COLO668 (cell line): ENCODE results near the gene CPNE9.

Experiments
- DNase-seq: peaks from one replicate; lab custom pipeline; 2025; ENCODE audit not compliant: unreplicated experiment; lab: John Stamatoyannopoulos, UW

Gene CPNE9

DNA sequence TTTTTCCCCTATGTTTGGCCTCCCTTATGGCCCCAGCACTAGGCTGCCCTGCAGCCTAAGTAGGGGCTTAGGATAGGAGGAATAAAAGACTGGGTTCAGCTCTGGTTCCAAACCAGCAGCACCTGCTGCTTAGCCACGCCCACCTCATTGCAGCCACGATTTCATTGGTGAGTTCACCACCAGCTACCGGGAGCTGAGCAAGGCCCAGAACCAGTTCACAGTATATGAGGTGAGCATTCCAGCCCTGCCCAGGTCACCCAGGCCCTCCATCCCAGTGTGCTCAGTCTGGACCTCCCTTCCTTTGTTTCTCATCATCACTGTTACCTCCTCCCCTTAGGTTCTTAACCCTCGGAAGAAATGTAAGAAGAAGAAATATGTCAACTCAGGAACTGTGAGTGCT is 11.5 kb downstream of the CPNE9 start:
- DNase-seq = peak; percentile 21

DNA sequence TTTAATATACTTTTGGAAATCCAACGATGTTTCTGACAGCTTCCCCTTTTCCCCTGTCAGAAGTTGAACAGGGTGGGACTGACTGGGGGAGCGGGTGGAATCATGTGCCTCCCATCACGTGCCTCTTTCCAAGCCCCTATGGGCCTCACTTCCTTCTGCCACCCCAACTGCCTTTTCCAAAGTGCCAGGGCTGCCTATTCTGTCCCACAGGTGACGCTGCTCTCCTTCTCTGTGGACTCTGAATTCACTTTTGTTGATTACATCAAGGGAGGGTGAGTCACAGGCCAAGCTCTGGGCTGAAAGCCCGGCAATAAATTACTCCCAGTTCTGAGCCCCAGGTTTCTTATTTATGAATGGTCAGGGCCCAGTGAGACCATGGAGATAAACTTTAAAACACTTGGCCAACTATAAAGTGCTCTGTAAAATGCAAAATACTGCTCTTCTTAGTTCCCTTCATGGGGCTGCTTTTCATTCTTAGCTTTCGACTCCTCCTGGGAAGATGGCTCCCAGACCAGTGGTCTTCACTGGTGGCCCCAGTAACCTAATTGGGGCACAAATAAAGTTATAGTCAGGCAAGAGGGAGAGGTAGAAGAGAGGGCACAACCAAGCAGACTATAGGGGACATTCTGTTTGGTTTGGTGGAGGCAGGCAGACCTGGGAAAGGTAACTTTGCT is 12.3 kb downstream of the CPNE9 start:
- peak; percentile 12 for DNase-seq

DNA sequence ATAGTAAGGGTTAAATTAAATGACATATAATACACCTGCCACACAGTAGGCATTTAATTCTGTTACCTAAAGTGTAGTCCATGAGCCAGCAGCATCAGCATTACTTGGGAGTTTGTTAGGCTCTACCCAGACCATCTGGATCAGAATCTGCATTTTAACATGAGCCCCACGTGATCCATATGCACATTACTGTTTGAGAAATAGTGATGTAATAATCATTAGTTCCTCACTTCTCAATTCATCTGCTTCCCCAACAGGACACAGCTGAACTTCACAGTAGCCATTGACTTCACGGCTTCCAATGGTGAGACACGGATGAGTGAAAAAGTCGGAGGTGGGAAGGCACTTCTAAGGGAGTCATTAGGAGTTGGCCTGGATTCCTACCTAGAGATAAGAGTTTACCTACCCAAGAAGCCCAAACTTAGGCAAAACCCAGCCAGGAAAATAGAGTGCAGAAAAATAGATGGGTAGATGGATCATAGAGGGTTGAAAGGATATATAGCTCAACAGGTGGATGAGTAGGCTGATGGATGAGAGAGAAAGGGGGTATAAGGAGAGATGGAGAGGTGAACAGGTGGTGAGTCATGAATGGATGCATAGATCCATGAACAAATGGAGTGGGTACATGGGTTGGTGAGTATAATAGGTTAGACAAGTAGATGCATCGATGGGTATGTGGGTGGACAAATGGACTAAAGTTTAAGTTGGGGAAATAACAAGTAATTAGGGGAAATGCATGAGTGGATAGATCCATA is 13.3 kb downstream of the CPNE9 start:
- DNase-seq = no peak

DNA sequence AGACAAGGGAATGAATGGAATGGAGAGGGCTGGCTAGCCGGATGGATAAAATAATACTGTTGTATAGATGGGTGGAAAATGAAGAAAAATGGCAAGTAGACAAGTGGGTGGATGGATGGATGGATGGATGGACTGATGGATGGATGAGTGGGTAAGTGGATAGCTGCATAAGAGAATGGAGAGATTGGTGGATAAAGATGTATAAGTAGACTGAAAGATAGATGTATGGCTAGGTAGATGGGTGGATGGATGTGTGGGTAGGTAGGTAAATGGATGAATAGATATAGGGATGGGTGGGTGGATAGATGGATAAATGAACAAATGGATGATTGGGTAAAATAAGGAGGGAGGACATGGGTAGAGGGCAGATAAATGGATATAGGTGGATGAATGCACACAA is 13.9 kb downstream of the CPNE9 start:
- no peak for DNase-seq

DNA sequence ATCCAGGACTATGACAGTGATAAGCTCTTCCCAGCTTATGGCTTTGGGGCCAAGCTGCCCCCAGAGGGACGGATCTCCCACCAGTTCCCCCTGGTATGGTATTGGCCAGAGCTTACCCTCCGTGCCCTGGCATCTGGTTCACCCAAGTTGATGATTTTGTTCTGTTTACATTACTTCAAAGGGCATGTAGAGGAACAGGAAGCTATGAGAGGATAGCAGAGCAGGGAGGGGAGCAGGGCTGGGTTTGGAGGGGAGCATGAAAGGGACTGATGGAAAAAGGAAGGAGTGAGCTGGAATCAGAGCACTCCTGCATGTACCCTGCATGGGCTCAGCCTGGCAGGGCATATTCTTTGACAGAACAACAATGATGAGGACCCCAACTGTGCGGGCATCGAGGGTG is 14.5 kb downstream of the CPNE9 start:
- DNase-seq = no peak

DNA sequence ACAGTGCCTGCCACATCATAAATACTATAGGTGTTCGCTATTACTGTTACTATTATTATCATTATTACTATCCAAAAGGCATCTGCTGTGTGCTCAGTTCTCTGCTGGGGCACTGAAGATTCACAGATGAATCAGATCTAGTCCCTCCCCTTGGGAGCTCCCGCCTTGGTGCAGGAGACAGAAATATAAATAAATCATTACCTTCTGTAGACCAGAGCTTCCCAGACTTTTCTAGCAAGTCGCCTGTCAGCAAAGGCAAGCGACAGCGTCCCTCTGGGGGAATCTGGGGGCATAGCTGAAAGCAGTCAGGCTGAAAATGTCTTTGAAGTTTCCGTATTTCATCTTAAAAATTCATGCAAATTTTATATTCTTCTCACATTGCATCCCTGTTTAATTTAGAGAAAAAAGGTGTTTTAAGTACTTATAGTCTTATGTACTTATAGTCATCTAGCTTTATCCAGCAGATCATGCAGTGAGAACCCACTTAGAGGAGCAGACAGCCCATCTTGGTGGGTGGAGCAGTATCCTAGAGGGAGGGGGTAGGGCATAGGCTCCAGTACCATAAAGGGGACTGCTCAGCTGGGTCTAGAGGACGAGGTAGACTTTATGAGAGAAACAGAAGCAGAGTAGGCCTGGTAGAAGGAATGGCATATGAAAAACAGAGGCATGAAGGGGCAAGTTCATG is 17.5 kb downstream of the CPNE9 start:
- no peak for DNase-seq

DNA sequence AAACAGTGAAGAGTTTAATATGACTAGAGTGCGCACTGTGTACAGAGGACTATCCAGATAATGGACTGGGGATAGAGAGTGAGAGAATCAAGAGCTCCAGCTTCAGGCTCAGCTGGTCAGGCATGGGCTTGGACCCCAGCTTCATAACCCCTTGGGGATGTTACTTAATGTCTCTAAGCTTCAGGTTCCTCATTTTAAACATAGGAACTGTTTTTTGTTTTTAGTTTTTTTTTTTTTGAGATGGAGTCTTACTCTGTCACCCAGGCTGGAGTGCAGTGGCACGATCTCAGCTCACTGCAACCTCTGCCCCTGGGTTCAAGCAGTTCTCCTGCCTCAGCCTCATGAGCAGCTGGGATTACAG is 18.0 kb downstream of the CPNE9 start:
- no peak for DNase-seq

DNA sequence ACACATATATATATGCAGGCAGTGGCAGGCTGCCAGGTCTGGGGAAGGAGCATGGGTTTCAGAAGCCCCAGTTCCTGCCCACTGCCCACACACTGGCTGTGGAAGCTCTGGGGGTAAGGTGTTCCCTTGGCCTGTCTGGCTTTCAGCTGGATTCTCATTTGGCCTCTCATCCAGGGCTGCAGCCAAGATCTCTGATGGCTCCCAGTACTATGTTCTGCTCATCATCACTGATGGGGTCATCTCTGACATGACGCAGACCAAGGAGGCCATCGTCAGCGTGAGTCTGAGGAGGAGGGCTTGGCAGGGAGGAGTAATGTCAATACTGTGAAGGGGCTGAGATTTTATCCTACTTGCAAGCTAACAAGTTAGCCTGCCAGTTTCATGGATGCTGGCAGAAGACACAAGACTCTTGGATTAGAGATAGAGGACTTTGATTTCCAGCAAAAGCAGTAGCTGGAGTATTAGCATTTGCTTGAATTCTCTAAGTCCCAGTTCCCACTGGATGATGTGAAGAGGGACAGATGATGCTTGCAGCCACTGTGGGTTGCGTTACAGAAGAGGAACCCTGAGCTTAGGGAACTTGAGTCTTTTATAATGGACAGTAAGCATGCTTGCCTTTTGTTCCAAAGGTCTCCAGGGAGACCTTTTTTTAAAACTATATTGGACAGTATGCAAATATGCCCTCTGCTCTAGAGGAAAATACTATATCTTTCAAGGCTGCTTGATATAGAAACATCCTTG is 22.3 kb downstream of the CPNE9 start:
- DNase-seq = no peak

DNA sequence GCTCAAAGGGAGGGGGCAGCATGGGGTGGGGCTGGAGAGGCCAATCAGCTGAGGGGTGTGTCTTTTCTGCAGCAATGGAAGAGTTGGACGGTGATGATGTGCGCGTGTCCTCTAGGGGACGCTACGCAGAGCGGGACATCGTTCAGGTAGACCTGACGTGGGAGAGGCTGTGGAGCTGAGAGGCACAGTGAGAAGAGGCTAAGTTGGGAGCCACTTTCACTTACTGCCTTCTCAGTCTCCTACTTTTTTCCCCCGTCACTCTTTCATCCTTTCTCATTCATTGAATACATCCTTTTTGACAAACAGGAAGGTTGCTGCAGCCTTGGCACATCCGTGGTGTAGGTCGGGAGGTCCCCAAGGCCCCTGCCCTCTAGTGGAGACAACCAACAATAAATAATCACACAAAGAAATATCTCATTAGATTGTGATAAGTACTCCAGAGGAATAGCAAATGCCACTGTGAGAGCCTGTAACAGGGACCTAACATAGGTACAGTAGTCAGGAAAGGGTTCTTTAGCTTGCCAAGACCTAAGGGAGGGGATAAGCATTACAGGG is 23.5 kb downstream of the CPNE9 start:
- DNase-seq = peak; percentile 15

DNA sequence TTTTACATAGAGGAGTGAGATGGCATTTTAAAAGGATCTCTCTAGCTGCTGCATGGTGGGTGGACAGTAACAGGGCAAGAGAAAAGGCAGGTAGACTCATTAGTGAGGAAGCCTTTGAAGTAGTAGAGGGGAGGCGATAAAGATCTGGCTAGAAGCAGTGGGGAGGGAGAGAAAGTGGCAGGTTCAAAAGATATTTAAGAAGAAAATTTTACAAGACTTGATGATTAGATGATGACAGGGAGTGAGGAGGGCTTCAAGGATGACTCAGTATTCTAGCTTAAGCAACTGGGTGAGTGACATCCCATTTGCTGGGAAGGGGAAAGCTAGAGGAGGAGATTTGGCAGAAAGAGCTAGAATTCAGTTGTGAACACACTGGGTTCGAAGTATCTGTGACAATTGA is 24.1 kb downstream of the CPNE9 start:
- DNase-seq = no peak

DNA sequence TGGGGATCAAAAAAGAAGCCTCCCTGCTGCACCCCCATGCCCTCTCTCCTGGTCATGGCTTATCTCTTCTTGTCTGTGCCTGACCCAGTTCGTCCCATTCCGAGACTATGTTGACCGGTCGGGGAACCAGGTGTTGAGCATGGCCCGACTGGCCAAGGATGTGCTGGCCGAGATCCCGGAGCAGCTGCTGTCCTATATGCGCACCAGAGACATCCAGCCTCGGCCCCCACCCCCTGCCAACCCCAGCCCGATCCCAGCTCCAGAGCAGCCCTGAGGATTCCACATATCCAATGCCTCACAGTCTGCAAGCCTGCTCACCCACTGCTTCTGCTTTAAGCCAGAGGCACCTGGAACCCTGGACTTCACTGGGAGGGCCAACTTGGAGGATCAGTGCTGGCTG is 25.8 kb downstream of the CPNE9 start:
- no peak for DNase-seq

DNA sequence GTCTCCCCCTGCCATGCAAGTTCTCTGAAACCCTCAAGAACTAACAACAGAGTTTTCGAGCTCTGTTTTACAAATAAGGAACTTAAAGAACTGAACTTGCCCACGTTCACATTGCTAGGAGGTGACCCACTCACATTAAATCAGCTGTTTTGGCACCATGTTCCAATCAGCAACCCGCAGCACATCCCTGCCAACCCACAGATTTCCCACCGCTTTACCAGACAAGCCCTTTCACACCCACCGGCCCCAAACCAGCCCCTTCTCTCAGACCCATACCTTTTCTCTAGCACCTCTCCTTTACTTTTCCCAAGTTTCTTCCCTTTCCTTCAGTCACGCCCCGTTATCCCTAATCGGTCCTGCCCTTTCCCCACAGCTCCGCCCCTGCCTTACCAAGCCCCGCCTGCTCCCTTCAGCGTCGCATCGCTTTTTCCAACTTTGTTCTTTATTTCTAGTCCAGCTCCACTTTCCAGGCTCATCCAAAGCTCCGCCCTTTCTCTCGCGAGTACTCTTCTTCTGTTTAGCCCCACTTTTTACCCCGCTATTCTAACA is 27.1 kb downstream of the CPNE9 start:
- DNase-seq = peak; percentile 69

DNA sequence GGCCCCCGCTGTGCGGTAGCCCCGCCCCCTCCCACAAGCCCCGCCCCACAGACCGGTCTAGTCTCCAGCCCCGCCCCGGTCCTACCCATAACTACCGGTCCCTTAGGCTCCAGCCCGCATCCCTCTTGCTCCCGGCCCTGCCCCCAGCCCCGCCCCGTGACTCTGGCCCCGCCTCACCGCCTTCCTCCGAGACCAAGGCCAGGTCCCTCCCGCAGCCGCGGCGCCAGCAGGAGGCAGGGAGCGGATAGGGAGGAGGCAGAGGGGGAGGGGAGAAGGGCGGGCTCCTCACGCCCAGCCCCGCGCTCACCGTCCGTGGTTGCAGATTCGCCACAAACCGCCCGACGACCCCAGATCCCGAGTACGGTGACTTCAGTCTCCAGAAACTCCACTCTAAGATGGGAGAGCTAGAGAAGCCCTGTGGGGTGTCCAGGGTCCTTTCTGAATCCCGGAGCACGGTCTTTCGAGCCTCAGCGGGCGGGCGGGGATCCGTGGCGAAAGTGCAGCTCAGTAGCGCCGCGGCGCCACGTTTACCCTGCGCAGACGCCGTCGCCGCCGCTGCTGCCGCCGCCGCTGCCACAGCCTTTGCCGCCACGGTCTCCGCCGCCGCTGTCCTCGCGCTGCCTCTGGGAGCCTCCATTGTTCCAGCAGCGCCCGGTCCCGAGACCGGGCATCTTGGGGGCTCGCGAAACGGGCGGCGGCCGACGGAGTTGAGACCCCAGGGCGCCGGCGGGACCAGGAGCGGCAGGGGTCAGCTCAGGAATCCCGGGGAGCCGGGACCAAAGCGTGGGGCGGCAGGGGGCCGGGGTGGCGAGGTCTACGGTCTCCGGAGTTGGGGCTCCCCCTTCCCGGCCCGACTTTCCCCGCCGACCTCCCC is 27.8 kb downstream of the CPNE9 start, which contains the start of gene BRPF1:
Gene BRPF1 (plus strand): TSS at position 530 of the 874 bp plus-strand sequence. CDS start 2,406 bp downstream, outside the sequence.
- peak; percentile 96 for DNase-seq

DNA sequence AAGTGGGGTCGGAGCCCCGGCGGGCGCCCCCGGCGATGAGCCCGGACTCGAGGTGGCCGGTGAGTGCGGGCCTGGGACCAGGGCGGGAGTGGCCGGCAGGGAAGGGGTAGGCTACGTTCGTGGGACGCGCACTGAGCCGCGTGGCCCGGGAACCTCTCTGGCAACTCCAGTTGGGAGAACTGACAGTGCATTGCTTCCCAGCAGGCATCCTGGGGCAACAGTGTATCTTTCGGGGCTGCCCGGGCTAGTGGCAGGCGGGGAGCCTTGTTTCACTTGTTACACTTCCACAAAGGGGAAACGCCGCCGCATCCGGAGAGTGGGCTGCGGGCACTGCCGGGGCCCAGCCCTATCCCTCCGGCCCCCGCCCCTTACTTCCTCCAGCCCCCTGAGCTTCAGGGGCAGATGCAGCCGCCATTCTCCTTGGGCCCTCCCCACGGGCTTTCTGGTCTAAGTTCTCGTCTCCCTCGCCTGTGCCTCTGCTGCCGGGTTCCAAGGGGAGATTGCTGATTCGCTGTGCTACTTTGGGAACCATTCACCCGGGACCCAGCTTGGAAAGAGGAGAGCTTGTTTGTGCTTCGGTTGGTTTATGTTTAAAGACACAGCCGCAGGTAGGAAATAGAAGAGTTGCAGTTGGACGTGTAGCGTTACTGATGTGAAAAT is 28.6 kb downstream of the CPNE9 start:
- peak; percentile 30 for DNase-seq

DNA sequence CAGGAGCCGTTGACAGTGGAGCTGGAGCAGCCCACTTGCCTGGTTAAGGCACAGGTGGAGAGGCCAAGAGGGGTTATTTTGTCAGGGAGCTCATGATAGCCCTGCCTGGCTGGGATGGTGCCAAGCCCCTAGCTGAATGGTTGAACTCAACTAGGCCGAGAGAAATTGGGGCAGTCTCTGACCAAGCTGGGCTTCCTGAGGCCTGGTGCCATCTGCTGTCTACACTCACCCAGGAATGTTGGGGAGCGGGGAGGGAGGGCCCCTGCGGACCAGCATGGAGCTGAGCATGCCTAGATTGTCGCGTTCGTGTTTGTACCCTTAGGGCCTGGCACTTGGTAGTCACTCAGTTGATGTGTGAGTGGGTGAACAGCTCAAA is 29.1 kb downstream of the CPNE9 start:
- no peak for DNase-seq

DNA sequence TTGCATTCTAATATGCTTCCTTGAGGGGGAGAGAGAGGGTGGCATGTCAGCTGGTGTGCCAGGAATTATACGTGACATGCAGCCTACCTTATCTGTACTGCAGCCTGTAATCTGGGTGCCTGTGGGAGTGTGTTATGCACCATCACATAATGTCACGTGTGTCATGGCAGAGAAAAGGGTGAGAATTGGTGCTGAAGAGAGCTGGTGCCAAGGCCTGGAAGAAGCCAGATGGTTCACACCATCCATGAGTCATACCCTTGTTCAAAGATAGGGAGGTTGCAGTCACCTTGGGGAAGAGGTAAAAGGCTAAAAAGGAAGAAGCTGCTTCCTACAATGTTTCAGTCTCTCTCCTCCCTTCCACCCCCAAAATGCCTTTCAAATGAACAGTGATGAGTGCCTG is 33.2 kb downstream of the CPNE9 start:
- DNase-seq = no peak

DNA sequence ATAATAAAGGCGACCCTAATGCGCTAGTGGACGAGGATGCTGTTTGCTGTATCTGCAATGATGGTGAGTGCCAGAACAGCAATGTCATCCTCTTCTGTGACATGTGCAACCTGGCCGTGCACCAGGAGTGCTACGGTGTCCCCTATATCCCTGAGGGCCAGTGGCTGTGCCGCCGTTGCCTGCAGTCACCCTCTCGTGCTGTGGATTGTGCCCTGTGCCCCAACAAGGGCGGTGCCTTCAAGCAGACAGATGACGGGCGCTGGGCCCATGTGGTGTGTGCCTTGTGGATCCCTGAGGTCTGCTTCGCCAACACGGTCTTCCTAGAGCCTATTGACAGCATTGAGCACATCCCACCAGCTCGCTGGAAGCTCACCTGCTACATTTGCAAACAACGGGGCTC is 35.5 kb downstream of the CPNE9 start:
- DNase-seq = no peak

DNA sequence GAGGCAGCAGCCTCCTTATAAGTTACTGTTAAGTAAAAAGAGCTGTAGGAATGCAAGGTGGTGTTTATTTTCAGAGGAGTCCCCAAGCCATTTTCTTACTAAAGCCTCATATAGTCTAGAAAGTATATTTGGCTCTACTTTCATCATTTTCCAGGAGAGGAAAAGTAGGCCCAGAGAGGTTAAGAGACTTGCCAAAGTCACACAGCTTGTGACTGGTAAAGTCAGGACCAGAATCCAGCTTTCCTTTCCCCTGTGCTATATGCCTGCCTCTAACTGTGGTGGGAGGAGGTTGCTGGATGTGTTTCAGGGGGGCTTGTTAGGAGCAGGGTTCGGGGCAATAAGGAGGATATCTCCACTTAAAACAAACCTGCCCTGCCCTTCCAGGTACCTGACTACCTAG is 38.9 kb downstream of the CPNE9 start:
- DNase-seq = no peak

DNA sequence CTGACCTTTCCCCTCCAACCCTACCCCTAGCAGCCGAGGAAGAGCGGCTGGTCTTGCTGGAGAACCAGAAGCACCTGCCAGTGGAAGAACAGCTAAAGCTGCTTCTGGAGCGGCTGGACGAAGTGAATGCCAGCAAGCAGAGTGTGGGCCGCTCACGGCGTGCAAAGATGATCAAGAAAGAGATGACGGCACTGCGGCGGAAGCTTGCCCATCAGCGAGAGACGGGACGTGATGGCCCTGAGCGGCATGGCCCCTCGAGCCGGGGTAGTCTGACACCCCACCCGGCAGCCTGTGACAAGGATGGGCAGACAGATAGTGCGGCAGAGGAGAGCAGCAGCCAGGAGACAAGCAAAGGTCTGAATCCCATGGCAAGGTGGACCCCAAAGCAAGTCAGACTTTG is 39.9 kb downstream of the CPNE9 start:
- no peak for DNase-seq
